KMS-11 (cell line): ENCODE measurements around the gene NEURL2.

Experiments
- H2AFZ ChIP-seq: fragments of 200-600 bp; sonication (generic); 2 replicates; pipeline ENCODE4 v1.6.1; 2016; ENCODE audit warnings: antibody characterized with exemption, mixed run types, low read depth
- H3K27ac ChIP-seq: fragments of 200-600 bp; sonication (generic); 2 replicates; pipeline ENCODE4 v1.6.1; 2016; ENCODE audit warnings: mild to moderate bottlenecking, mixed run types
- H3K27me3 ChIP-seq: fragments of 200-600 bp; sonication (generic); 2 replicates; pipeline ENCODE4 v1.6.1; 2017; ENCODE audit warnings: mild to moderate bottlenecking, low read depth, mixed run types, moderate library complexity; ENCODE audit not compliant: insufficient read depth
- H3K36me3 ChIP-seq: fragments of 200-600 bp; sonication (generic); 2 replicates; pipeline ENCODE4 v1.6.1; 2017; ENCODE audit warnings: mild to moderate bottlenecking, mixed run types; ENCODE audit not compliant: insufficient read depth
- H3K4me1 ChIP-seq: fragments of 200-600 bp; sonication (generic); 2 replicates; pipeline ENCODE4 v1.6.1; 2016; ENCODE audit warnings: mild to moderate bottlenecking, low read depth, mixed run types; ENCODE audit not compliant: poor library complexity, severe bottlenecking
- H3K4me2 ChIP-seq: fragments of 200-600 bp; sonication (generic); 2 replicates; pipeline ENCODE4 v1.7.0; 2016; ENCODE audit warnings: mild to moderate bottlenecking, mixed run types
- H3K4me3 ChIP-seq: fragments of 200-600 bp; sonication (generic); IDR thresholded peaks from 2 replicates; pipeline ENCODE4 v1.6.1; 2017; ENCODE audit warnings: low read depth, low read length, mixed read lengths; ENCODE audit not compliant: insufficient read depth
- H3K79me2 ChIP-seq: fragments of 200-600 bp; sonication (generic); 2 replicates; pipeline ENCODE4 v1.6.1; 2016; ENCODE audit warnings: low read depth, mixed run types; ENCODE audit not compliant: insufficient read depth
- H3K9ac ChIP-seq: fragments of 200-600 bp; sonication (generic); 2 replicates; pipeline ENCODE4 v1.6.1; 2016; ENCODE audit warnings: mild to moderate bottlenecking, mixed run types
- H4K20me1 ChIP-seq: fragments of 200-600 bp; sonication (generic); 2 replicates; pipeline ENCODE4 v1.6.1; 2016; ENCODE audit warnings: mild to moderate bottlenecking, mixed run types; ENCODE audit not compliant: insufficient read depth
- CTCF ChIP-seq: fragments of 200-600 bp; sonication (generic); conservative IDR thresholded peaks from 2 replicates; pipeline ENCODE4 v1.6.1; 2017; ENCODE audit warnings: low read depth, mild to moderate bottlenecking, antibody characterized with exemption, low read length, moderate library complexity, mixed read lengths

Gene NEURL2

GRCh38 chr20:45890985-45891983 is at the start of gene NEURL2, which contains the start of gene CTSA:
Gene NEURL2 (minus strand): TSS chr20:45891208. CDS start chr20:45890991, 217 bp downstream.
Gene CTSA (plus strand): TSS chr20:45891335. CDS start chr20:45891569, 234 bp downstream.
- Histone ChIP-seq H3K9ac (peak within 1 kb of the TSS; percentile 70), H3K4me1 (peaks cover 10% of the 10 kb centered on the region), H3K27me3 (no peaks in the 10 kb centered on the region), H3K4me2 (peak within 1 kb of the TSS; percentile 100), H3K79me2 (no peaks in the 10 kb centered on the region), H3K4me3 (peak within 1 kb of the TSS; percentile 55), H3K27ac (no peak within 1 kb of the TSS), H2AFZ (peak within 1 kb of the TSS; percentile 99), H4K20me1 (no peaks in the 10 kb centered on the region), H3K36me3 (no peaks in the 10 kb centered on the region)
- TF ChIP-seq CTCF: no peak

GRCh38 chr20:45940469-45940868 is 49.5 kb upstream of the NEURL2 start:
- peaks cover 5% of the 10 kb centered on the region for H3K4me1 ChIP-seq
- no peaks in the 10 kb centered on the region for H4K20me1 ChIP-seq
- H3K36me3 ChIP-seq: peaks cover 7% of the 10 kb centered on the region; the same call in 1 of the 2 replicates
- no peak overlapping the region for H3K27ac ChIP-seq
- no peaks in the 10 kb centered on the region for H3K27me3 ChIP-seq
- H2AFZ ChIP-seq: no peak overlapping the region
- no peak overlapping the region for H3K4me2 ChIP-seq
- peaks cover 5% of the 10 kb centered on the region; the same call in 1 of the 2 replicates for H3K79me2 ChIP-seq
- no peak overlapping the region for H3K9ac ChIP-seq
- H3K4me3 ChIP-seq: no peak overlapping the region
- no peak for TF ChIP-seq CTCF

GRCh38 chr20:45940053-45940452 is 49.0 kb upstream of the NEURL2 start:
- Histone ChIP-seq H3K4me3 (no peak overlapping the region), H3K36me3 (peaks cover 7% of the 10 kb centered on the region; the same call in 1 of the 2 replicates), H2AFZ (no peak overlapping the region), H3K9ac (no peak overlapping the region), H3K4me2 (no peak overlapping the region), H3K27ac (no peak overlapping the region), H3K27me3 (no peaks in the 10 kb centered on the region), H3K4me1 (peaks cover 5% of the 10 kb centered on the region), H4K20me1 (no peaks in the 10 kb centered on the region), H3K79me2 (peaks cover 7% of the 10 kb centered on the region; the same call in 1 of the 2 replicates)
- TF ChIP-seq CTCF: no peak

GRCh38 chr20:45938727-45939438 is 47.9 kb upstream of the NEURL2 start:
- Histone ChIP-seq H3K36me3 (peaks cover 7% of the 10 kb centered on the region; the same call in 1 of the 2 replicates), H3K4me1 (peaks cover 5% of the 10 kb centered on the region), H4K20me1 (no peaks in the 10 kb centered on the region), H3K4me3 (no peak overlapping the region), H3K9ac (no peak overlapping the region), H2AFZ (no peak overlapping the region), H3K27me3 (no peaks in the 10 kb centered on the region), H3K4me2 (no peak overlapping the region), H3K27ac (no peak overlapping the region), H3K79me2 (peaks cover 7% of the 10 kb centered on the region; the same call in 1 of the 2 replicates)
- TF ChIP-seq CTCF: no peak
